IMR-90 (cell line): ENCODE data around the gene CKS1B. TPM values are rescaled to one million over a fixed set of nuclear protein-coding genes. Genes with fewer than 3 reads are reported as not detected.

ENCODE experiments used
- ATAC-seq: fragments of 200-7000 bp; cut with Tn5 transposase; 2 replicates; pipeline ENCODE4 v1.9.1; 2020; ENCODE audit warnings: low read depth, mild to moderate bottlenecking, moderate library complexity
- BruUV-seq: library from RNA; stranded (reverse); fragments of 400-500 nt; replicated peaks from 2 replicates; lab custom pipeline; 2021; lab: Mats Ljungman, UMichigan
- CTCF ChIA-PET: fragments of 300-600 bp; formaldehyde crosslinking; extraction: SDS; loops from one replicate; lab custom pipeline; 2021; ENCODE audit warnings: antibody characterized with exemption; lab: Yijun Ruan, JAX
- POLR2A ChIA-PET: fragments of 300-600 bp; sonication (Branson Sonifier 250); formaldehyde crosslinking; loops from one replicate; lab custom pipeline; 2022; ENCODE audit warnings: antibody characterized with exemption; ENCODE audit not compliant: unreplicated experiment; lab: Charles Lee
- DNase-seq: peaks from one replicate; pipeline ENCODE4 v3.0.0; 2013
- H2AFZ ChIP-seq: replicated peaks from 2 replicates; pipeline ENCODE3; 2013; ENCODE audit warnings: low read length, mild to moderate bottlenecking; ENCODE audit not compliant: poor library complexity
- H2AK5ac ChIP-seq: 2 replicates; pipeline ENCODE4 v1.6.1; 2013; ENCODE audit warnings: low read depth, low read length, inconsistent platforms
- H2AK9ac ChIP-seq: replicated peaks from 2 replicates; pipeline ENCODE3; 2013; ENCODE audit warnings: mild to moderate bottlenecking, low read depth, low read length, moderate library complexity; ENCODE audit not compliant: poor library complexity
- H2BK120ac ChIP-seq: 2 replicates; pipeline ENCODE4 v1.6.1; 2013; ENCODE audit warnings: low read depth, low read length, inconsistent platforms
- H2BK15ac ChIP-seq: 3 replicates; pipeline ENCODE4 v1.6.1; 2013; ENCODE audit warnings: low read depth, low read length, inconsistent platforms
- H2BK20ac ChIP-seq: 2 replicates; pipeline ENCODE4 v1.6.1; 2013; ENCODE audit warnings: low read depth, mild to moderate bottlenecking, inconsistent platforms, low read length, moderate library complexity
- H2BK5ac ChIP-seq: 2 replicates; pipeline ENCODE4 v1.6.1; 2013; ENCODE audit warnings: mild to moderate bottlenecking, low read depth, low read length, inconsistent platforms; ENCODE audit not compliant: poor library complexity, severe bottlenecking
- H3K14ac ChIP-seq: replicated peaks from 2 replicates; pipeline ENCODE4 v1.6.1; 2013; ENCODE audit warnings: low read depth, low read length, inconsistent platforms
- H3K18ac ChIP-seq: 2 replicates; pipeline ENCODE4 v1.6.1; 2013; ENCODE audit warnings: low read depth, low read length, control low read depth
- H3K23ac ChIP-seq: 2 replicates; pipeline ENCODE4 v1.6.1; 2013; ENCODE audit warnings: low read depth, low read length, inconsistent platforms
- H3K27ac ChIP-seq: 2 replicates; pipeline ENCODE4 v1.5.1; 2013; ENCODE audit warnings: mild to moderate bottlenecking, control low read depth, low read length; ENCODE audit not compliant: insufficient read depth
- H3K27me3 ChIP-seq: 2 replicates; pipeline ENCODE4 v1.6.1; 2013; ENCODE audit warnings: low read length; ENCODE audit not compliant: control insufficient read depth, insufficient read depth
- H3K36me3 ChIP-seq: 2 replicates; pipeline ENCODE4 v1.6.1; 2013; ENCODE audit warnings: low read length, mixed read lengths; ENCODE audit not compliant: control insufficient read depth, insufficient read depth
- H3K4ac ChIP-seq: 2 replicates; pipeline ENCODE4 v1.6.1; 2013; ENCODE audit warnings: low read depth, low read length, inconsistent platforms
- H3K4me1 ChIP-seq: 2 replicates; pipeline ENCODE4 v1.6.1; 2013; ENCODE audit warnings: low read length, mixed read lengths; ENCODE audit not compliant: control insufficient read depth, insufficient read depth
- H3K4me2 ChIP-seq: 2 replicates; pipeline ENCODE4 v1.6.1; 2013; ENCODE audit warnings: low read depth, mild to moderate bottlenecking, control low read depth, low read length, moderate library complexity
- H3K4me3 ChIP-seq: 2 replicates; pipeline ENCODE4 v1.5.1; 2013; ENCODE audit warnings: low read depth, mild to moderate bottlenecking, control low read depth, low read length, moderate library complexity; ENCODE audit not compliant: insufficient read depth
- H3K56ac ChIP-seq: 2 replicates; pipeline ENCODE4 v1.6.1; 2013; ENCODE audit warnings: low read length, inconsistent platforms; ENCODE audit not compliant: insufficient read depth; ENCODE audit errors: extremely low read depth
- H3K79me1 ChIP-seq, 2 experiments: 2 replicates each; pipeline ENCODE4 v1.6.1; 2013; ENCODE audit warnings: low read length in 2 of 2, inconsistent platforms in 1 of 2, low read depth in 1 of 2
- H3K9ac ChIP-seq: 2 replicates; pipeline ENCODE4 v1.6.1; 2013; ENCODE audit warnings: low read depth, low read length, control low read depth
- H3K9me1 ChIP-seq: 2 replicates; pipeline ENCODE4 v1.6.1; 2013; ENCODE audit warnings: low read length, inconsistent platforms; ENCODE audit not compliant: insufficient read depth
- H3K9me3 ChIP-seq: 2 replicates; pipeline ENCODE4 v1.6.1; 2013; ENCODE audit warnings: low read length; ENCODE audit not compliant: control insufficient read depth, insufficient read depth
- H4K20me1 ChIP-seq: 2 replicates; pipeline ENCODE4 v1.6.1; 2013; ENCODE audit warnings: low read length, inconsistent platforms; ENCODE audit not compliant: insufficient read depth
- H4K5ac ChIP-seq: 2 replicates; pipeline ENCODE4 v1.6.1; 2013; ENCODE audit warnings: mild to moderate bottlenecking, low read depth, low read length, control low read depth
- H4K8ac ChIP-seq, 2 experiments: 2 replicates each; pipeline ENCODE4 v1.6.1; 2013; ENCODE audit warnings: low read depth in 2 of 2, low read length in 2 of 2, control low read depth in 1 of 2, inconsistent platforms in 1 of 2
- H4K91ac ChIP-seq: 2 replicates; pipeline ENCODE4 v1.6.1; 2013; ENCODE audit warnings: low read depth, low read length, inconsistent platforms; ENCODE audit not compliant: insufficient read depth
- CEBPB ChIP-seq: IDR thresholded peaks from 2 replicates; pipeline ENCODE4 v1.6.1; 2012; ENCODE audit warnings: low read depth, low read length, improper control_type of control experiment
- FOS ChIP-seq: fragments of 150-350 bp; IDR thresholded peaks from 2 replicates; pipeline ENCODE4 v1.6.1; 2016; ENCODE audit warnings: low read depth, low read length
- MAZ ChIP-seq: IDR thresholded peaks from 2 replicates; pipeline ENCODE4 v1.6.1; 2012; ENCODE audit warnings: low read depth, mild to moderate bottlenecking, low read length, improper control_type of control experiment, moderate library complexity, borderline replicate concordance
- MXI1 ChIP-seq: IDR thresholded peaks from 2 replicates; pipeline ENCODE4 v1.6.1; 2012; ENCODE audit warnings: low read depth, mild to moderate bottlenecking, low read length, moderate library complexity, borderline replicate concordance
- NFE2L2 ChIP-seq: fragments of 150-350 bp; IDR thresholded peaks from 2 replicates; pipeline ENCODE4 v1.6.1; 2016; ENCODE audit warnings: low read depth, mild to moderate bottlenecking, low read length
- POLR2A ChIP-seq: IDR thresholded peaks from 2 replicates; pipeline ENCODE4 v1.6.1; 2012; ENCODE audit warnings: mild to moderate bottlenecking, low read depth, low read length
- SMC3 ChIP-seq: fragments of 150-350 bp; IDR thresholded peaks from 2 replicates; pipeline ENCODE4 v1.6.1; 2016; ENCODE audit warnings: low read depth, mild to moderate bottlenecking, antibody characterized with exemption, low read length, moderate library complexity
- WGBS, 2 experiments: methylation state at CpG; one replicate each; pipeline versions ENCODE4 v1.1.5 to v1.1.7; 2013; ENCODE audit warnings: missing lambda C conversion rate in 2 of 2; ENCODE audit not compliant: insufficient read length in 1 of 2; ENCODE audit errors: extremely low coverage in 2 of 2; 5-methylcytosine and 5-hydroxymethylcytosine counted together
- dilution Hi-C: fragments of 300-500 bp; cut with HindIII; formaldehyde crosslinking; loops from one replicate; pipeline ENCODE4 v1.14.3; 2018; ENCODE audit warnings: low sequenced_read_pairs; ENCODE audit not compliant: unreplicated experiment
- in situ Hi-C: fragments of 300-500 bp; cut with MboI; formaldehyde crosslinking; loops from 3 replicates; pipeline ENCODE4 v1.14.3; 2019; ENCODE audit warnings: low sequenced_read_pairs, inconsistent platforms, mixed read lengths
- intact Hi-C: fragments of 100-400 bp; cut with micrococcal nuclease; formaldehyde crosslinking; loops from 2 replicates; pipeline ENCODE4 v1.10.0; 2022
- polyA plus RNA-seq, 3 experiments: library from polyadenylated mRNA; depleted of rRNA; stranded (reverse); fragments of >200 nt; gene quantifications; 2 replicates each; pipeline ENCODE4 v1.2.3, GENCODE V29; 2012; ENCODE audit warnings: low replicate concordance in 1 of 3
- total RNA-seq: library from RNA; depleted of rRNA; stranded (reverse); fragments of >200 nt; gene quantifications from 2 replicates; pipeline ENCODE4 v1.2.3, GENCODE V29; 2012

The CKS1B gene
- total and polyA plus RNA-seq, 2 of the 4 experiments (the other 2 are of a cell fraction) = 140 to 195 TPM

GRCh38 chr1:154970631-154971340 lies 3.7 kb upstream of the CKS1B start, which contains the start of gene SHC1:
TSS of gene SHC1 (minus strand) at chr1:154970747. CDS start at chr1:154970526, 221 bp downstream.
- Histone ChIP-seq H4K20me1 (peaks cover 35% of the 10 kb centered on the region), H3K36me3 (peaks cover 26% of the 10 kb centered on the region), H4K5ac (peak within 1 kb of the TSS; percentile 98), H3K14ac (peak within 1 kb of the TSS; percentile 99), H4K91ac (peak within 1 kb of the TSS; percentile 100), H2BK120ac (peak within 1 kb of the TSS; percentile 95), H3K27me3 (no peaks in the 10 kb centered on the region), H2AK5ac (peak within 1 kb of the TSS; percentile 100), H3K4me3 (peak within 1 kb of the TSS; percentile 65), H3K4me1 (peaks cover 18% of the 10 kb centered on the region), H2AFZ (peak within 1 kb of the TSS; percentile 89), H4K8ac (peak within 1 kb of the TSS; percentile 95 to 98), H3K27ac (peak within 1 kb of the TSS; percentile 96), H2BK5ac (peak within 1 kb of the TSS; percentile 97), H3K9me1 (peaks cover 7% of the 10 kb centered on the region), H3K18ac (peak within 1 kb of the TSS; percentile 98), H3K9me3 (no peaks in the 10 kb centered on the region), H2BK20ac (peak within 1 kb of the TSS; percentile 97), H3K79me1 (peaks cover 14 to 62% of the 10 kb centered on the region in 2 experiments), H2AK9ac (peak within 1 kb of the TSS; percentile 99), H3K4me2 (peak within 1 kb of the TSS; percentile 97), H3K4ac (peak within 1 kb of the TSS; percentile 100), H3K23ac (peak within 1 kb of the TSS; percentile 100), H3K9ac (peak within 1 kb of the TSS; percentile 87), H2BK15ac (peak within 1 kb of the TSS; percentile 99), H3K56ac (peak within 1 kb of the TSS; percentile 92)
- dilution Hi-C loops (no loop called here), intact Hi-C loops (loop anchor here (10.0 kb wide), 1 partner anchor 204 kb away; the partner anchor contains the start of genes KRTCAP2 and TRIM46), in situ Hi-C loops (no loop called here)
- POLR2A ChIA-PET = interaction anchor here (0.5 to 2.0 kb wide), 5 partner anchors 10 to 129 kb away, joined by 3 to 17 read pairs (median 6); partner anchors contain the start of genes ADAM15, PBXIP1 and PYGO2
- ATAC-seq (peak; percentile 61), DNase-seq (peak; percentile 92)
- no TSS peak for BruUV-seq
- TF ChIP-seq MAZ = peak; percentile 98; the same call in 1 of the 2 replicates
- no peak for TF ChIP-seq CEBPB
- 0 out of 2 replicates have a peak, but pooled peaks have one; percentile 35 for TF ChIP-seq FOS
- peak; percentile 72; the same call in 1 of the 2 replicates for TF ChIP-seq NFE2L2
- TF ChIP-seq SMC3 = no peak
- TF ChIP-seq MXI1 = peak; percentile 68
- TF ChIP-seq POLR2A = peak; percentile 94
- WGBS, 2 experiments = 4% methylated on average over 3 of the region's 15 CpGs; no CpG with 5 or more reads in 1 of the 2 experiments
- CTCF ChIA-PET = interaction anchor here (0.7 to 2.2 kb wide), 5 partner anchors 10 to 114 kb away, joined by 3 to 9 read pairs (median 5); partner anchors contain the start of gene FLAD1
